HepG2 (cell line): ENCODE data around the gene SLC17A8. TPM values are rescaled to one million over a fixed set of nuclear protein-coding genes. Genes with fewer than 3 reads are reported as not detected.

Experiments used
- ATM ChIP-seq: fragments of 450-650 bp; IDR thresholded peaks from 2 replicates; pipeline ENCODE4 v1.7.1; 2017; ENCODE audit warnings: mild to moderate bottlenecking, borderline replicate concordance
- CENPX ChIP-seq: sonication (generic); formaldehyde crosslinking; IDR thresholded peaks from 2 replicates; pipeline ENCODE4 v1.9.0; 2021; ENCODE audit warnings: mild to moderate bottlenecking, missing genetic modification reagents, moderate library complexity
- DRAP1 ChIP-seq: IDR thresholded peaks from 2 replicates; pipeline ENCODE4 v1.6.1; 2016; ENCODE audit warnings: missing genetic modification reagents, missing compliant biosample characterization
- E2F2 ChIP-seq: sonication (generic); formaldehyde crosslinking; IDR thresholded peaks from 2 replicates; pipeline ENCODE4 v1.4.0; 2020; ENCODE audit warnings: missing genetic modification reagents, borderline replicate concordance
- IRF2 ChIP-seq: IDR thresholded peaks from 2 replicates; pipeline ENCODE4 v1.6.1; 2018; ENCODE audit warnings: missing genetic modification reagents, missing compliant biosample characterization
- NFAT5 ChIP-seq: sonication (generic); formaldehyde crosslinking; IDR thresholded peaks from 2 replicates; pipeline ENCODE4 v1.4.0; 2020; ENCODE audit warnings: missing genetic modification reagents
- NR2F6 ChIP-seq, 2 experiments: IDR thresholded peaks; 2 replicates each; pipeline ENCODE4 v1.6.1; 2016; ENCODE audit warnings: antibody characterized with exemption in 1 of 2, mild to moderate bottlenecking in 1 of 2
- RXRB ChIP-seq: IDR thresholded peaks from 2 replicates; pipeline ENCODE4 v1.6.1; 2016; ENCODE audit warnings: borderline replicate concordance, missing genetic modification reagents, missing compliant biosample characterization
- ZBTB1 ChIP-seq: sonication (generic); formaldehyde crosslinking; IDR thresholded peaks from 2 replicates; pipeline ENCODE4 v1.4.0; 2020; ENCODE audit warnings: missing genetic modification reagents, borderline replicate concordance
- ZBTB14 ChIP-seq: sonication (generic); formaldehyde crosslinking; IDR thresholded peaks from 2 replicates; pipeline ENCODE4 v1.4.0; 2020; ENCODE audit warnings: missing genetic modification reagents
- ZBTB43 ChIP-seq: sonication (generic); formaldehyde crosslinking; conservative IDR thresholded peaks from 2 replicates; pipeline ENCODE4 v1.4.0; 2020; ENCODE audit warnings: missing genetic modification reagents
- ZNF251 ChIP-seq: sonication (generic); formaldehyde crosslinking; IDR thresholded peaks from 2 replicates; pipeline ENCODE4 v1.9.0; 2021; ENCODE audit warnings: mild to moderate bottlenecking, missing genetic modification reagents
- ZNF317 ChIP-seq: sonication (generic); formaldehyde crosslinking; IDR thresholded peaks from 2 replicates; pipeline ENCODE4 v1.5.0; 2020; ENCODE audit warnings: mild to moderate bottlenecking, missing genetic modification reagents
- ZNF326 ChIP-seq: sonication (generic); formaldehyde crosslinking; IDR thresholded peaks from 2 replicates; pipeline ENCODE4 v1.4.0; 2020; ENCODE audit warnings: missing genetic modification reagents, borderline replicate concordance
- ZNF354B ChIP-seq: sonication (generic); formaldehyde crosslinking; IDR thresholded peaks from 2 replicates; pipeline ENCODE4 v1.8.0; 2022; ENCODE audit warnings: mild to moderate bottlenecking, missing genetic modification reagents
- ZNF432 ChIP-seq: sonication (generic); formaldehyde crosslinking; IDR thresholded peaks from 2 replicates; pipeline ENCODE4 v1.5.0; 2020; ENCODE audit warnings: missing genetic modification reagents, mild to moderate bottlenecking, borderline replicate concordance
- ZNF615 ChIP-seq: sonication (generic); formaldehyde crosslinking; IDR thresholded peaks from 2 replicates; pipeline ENCODE4 v1.5.0; 2020; ENCODE audit warnings: mild to moderate bottlenecking, missing genetic modification reagents, borderline replicate concordance
- ZNF775 ChIP-seq: sonication (generic); formaldehyde crosslinking; IDR thresholded peaks from 2 replicates; pipeline ENCODE4 v1.4.0; 2020; ENCODE audit warnings: missing genetic modification reagents, mild to moderate bottlenecking, moderate library complexity, borderline replicate concordance
- polyA plus RNA-seq, 8 experiments: library from polyadenylated mRNA; depleted of rRNA in 3 of 8; stranded (reverse) in 7 of 8; unstranded in 1 of 8; fragments of >200 nt; fragmentation: Illumina TruSeq in 4 of 8; extraction: Trizol in 4 of 8; gene quantifications; 2 replicates each; pipeline versions ENCODE4 v1.2.1 to v1.2.3, GENCODE V29; 2011 to 2016; ENCODE audit warnings: low read depth in 4 of 8, missing spikeins in 1 of 8, mixed read lengths in 1 of 8; ENCODE audit not compliant: insufficient read depth in 1 of 8
- total RNA-seq, 5 experiments: library from RNA; depleted of rRNA; stranded (reverse); fragments of >200 nt; fragmentation: Illumina TruSeq; extraction: Trizol; gene quantifications; 2 replicates each; pipeline ENCODE4 v1.2.3, GENCODE V29; 2016; ENCODE audit warnings: low read depth in 1 of 5

Gene SLC17A8
- total and polyA plus RNA-seq, 2 of the 13 experiments (the other 11 are each of a cell fraction or from before 2014, with no cell fraction given), result 0.07 to 0.15 TPM

- TF ChIP-seq ZNF317 (CRISPR knock-in tag) (peak; percentile 76; the same call in 1 of the 2 replicates), ZBTB43 (CRISPR knock-in tag) (peak; percentile 80), ZNF432 (CRISPR knock-in tag) (no peak), ZNF775 (CRISPR knock-in tag) (no peak), ZBTB1 (CRISPR knock-in tag) (no peak), DRAP1 (CRISPR knock-in tag) (peak; percentile 35), ZNF354B (CRISPR knock-in tag) (no peak), ZNF251 (CRISPR knock-in tag) (no peak), CENPX (CRISPR knock-in tag) (no peak), ZBTB14 (CRISPR knock-in tag) (no peak), IRF2 (peak; percentile 91), RXRB (CRISPR knock-in tag) (peak; percentile 97), ZNF326 (CRISPR knock-in tag) (no peak), ATM (no peak), NR2F6 (IDR thresholded peaks at IDR 0.05) (peak; percentile 92), NR2F6 (CRISPR knock-in tag; IDR thresholded peaks at IDR 0.05) (peak; percentile 90), ZNF615 (no peak), NFAT5 (CRISPR knock-in tag) (no peak), E2F2 (CRISPR knock-in tag) (no peak)
These were observed 80.4 kb downstream of the SLC17A8 start (continued) for GRCh38 chr12:100437038-100437841.
